HT-29 (cell line): Measurements from ENCODE around the gene ZNF181. TPM values are rescaled to one million over a fixed set of nuclear protein-coding genes. Genes with fewer than 3 reads are reported as not detected.
"Not testable (repeated sequence)": the region's sequence is repeated elsewhere in the genome, so short reads cannot be mapped to it uniquely, and the experiment has no call there.

ENCODE experiments used
- DNase-seq: peaks from one replicate; pipeline ENCODE4 v3.0.0-alpha.2; 2015; ENCODE audit warnings: low spot score
- total RNA-seq: library from RNA; depleted of rRNA; stranded (reverse); fragments of >200 nt; shearing (Covaris generic); gene quantifications from 2 replicates; pipeline ENCODE4 v1.2.3, GENCODE V29; 2014; rRNA removed

Gene ZNF181
- total RNA-seq = 7.3 and 12.1 TPM in 2 replicates

- peak; percentile 98 for DNase-seq
Measured at GRCh38 chr19:34733746-34734536, at the start of gene ZNF181. Gene ZNF181, plus strand, starts transcription at chr19:34734243. Its CDS starts 795 bp downstream, at chr19:34735038.

GRCh38 chr19:34685266-34685665 lies 48.8 kb upstream of the ZNF181 start:
- DNase-seq = not testable (repeated sequence)

- DNase-seq = no peak
Measured at GRCh38 chr19:34686455-34686854, 47.6 kb upstream of the ZNF181 start.

- DNase-seq = no peak
Measured at GRCh38 chr19:34687348-34687747, 46.7 kb upstream of the ZNF181 start.

GRCh38 chr19:34688592-34688991 lies 45.5 kb upstream of the ZNF181 start:
- DNase-seq = no peak

- no peak for DNase-seq
Measured at GRCh38 chr19:34690372-34690771, 43.7 kb upstream of the ZNF181 start.

GRCh38 chr19:34692549-34692948 lies 41.5 kb upstream of the ZNF181 start:
- DNase-seq = no peak

- no peak for DNase-seq
Measured at GRCh38 chr19:34707661-34708060, 26.4 kb upstream of the ZNF181 start.

GRCh38 chr19:34711890-34712289 lies 22.2 kb upstream of the ZNF181 start:
- DNase-seq = no peak

GRCh38 chr19:34712395-34713261 lies 21.4 kb upstream of the ZNF181 start:
- peak; percentile 95 for DNase-seq

- no peak for DNase-seq
Measured at GRCh38 chr19:34713262-34713637, 20.8 kb upstream of the ZNF181 start.

- DNase-seq = no peak
Measured at GRCh38 chr19:34715357-34715756, 18.7 kb upstream of the ZNF181 start.

- DNase-seq = no peak
Measured at GRCh38 chr19:34722353-34722752, 11.7 kb upstream of the ZNF181 start.

- DNase-seq = no peak
Measured at GRCh38 chr19:34725400-34725799, 8.6 kb upstream of the ZNF181 start.

- DNase-seq = no peak
Measured at GRCh38 chr19:34731019-34731829, 2.8 kb upstream of the ZNF181 start.

- no peak for DNase-seq
Measured at GRCh38 chr19:34731964-34732363, 2.1 kb upstream of the ZNF181 start.

- no peak for DNase-seq
Measured at GRCh38 chr19:34732612-34733211, 1.3 kb upstream of the ZNF181 start.

GRCh38 chr19:34733266-34733745 lies 737 bp upstream of the ZNF181 start:
- no peak for DNase-seq

GRCh38 chr19:34734537-34735103 lies 577 bp downstream of the ZNF181 start:
- DNase-seq = no peak

GRCh38 chr19:34744896-34745690 lies 11.1 kb downstream of the ZNF181 start:
- no peak for DNase-seq
